NB4 (cell line): Measurements from ENCODE around the gene PLEKHO2.
A peak's percentile ranks its signal among the peaks of the same experiment; 100 is the strongest.

Experiments used
- DNase-seq: peaks from one replicate; pipeline ENCODE4 v3.0.0; 2010; ENCODE audit warnings: low read depth
- H3K4me3 ChIP-seq: one replicate; pipeline ENCODE4 v1.5.1; 2011; ENCODE audit warnings: mild to moderate bottlenecking, low read depth, low read length, moderate library complexity
- MYC ChIP-seq: IDR thresholded peaks from 2 replicates; pipeline ENCODE4 v1.6.1; 2011; ENCODE audit warnings: low read depth, low read length
- POLR2A ChIP-seq: IDR thresholded peaks from 2 replicates; pipeline ENCODE4 v1.6.1; 2011; ENCODE audit warnings: mild to moderate bottlenecking; ENCODE audit not compliant: insufficient read length; ENCODE audit errors: extremely low read depth
- TF ChIP-seq, protein P1 (sequence below): IDR thresholded peaks from one replicate; pipeline ENCODE4 v1.5.1; 2012; ENCODE audit warnings: low read depth, low read length
- TF ChIP-seq, protein P2 (sequence below): IDR thresholded peaks from 2 replicates; pipeline ENCODE4 v1.6.1; 2011; ENCODE audit warnings: low read depth, low read length

The PLEKHO2 gene

DNA sequence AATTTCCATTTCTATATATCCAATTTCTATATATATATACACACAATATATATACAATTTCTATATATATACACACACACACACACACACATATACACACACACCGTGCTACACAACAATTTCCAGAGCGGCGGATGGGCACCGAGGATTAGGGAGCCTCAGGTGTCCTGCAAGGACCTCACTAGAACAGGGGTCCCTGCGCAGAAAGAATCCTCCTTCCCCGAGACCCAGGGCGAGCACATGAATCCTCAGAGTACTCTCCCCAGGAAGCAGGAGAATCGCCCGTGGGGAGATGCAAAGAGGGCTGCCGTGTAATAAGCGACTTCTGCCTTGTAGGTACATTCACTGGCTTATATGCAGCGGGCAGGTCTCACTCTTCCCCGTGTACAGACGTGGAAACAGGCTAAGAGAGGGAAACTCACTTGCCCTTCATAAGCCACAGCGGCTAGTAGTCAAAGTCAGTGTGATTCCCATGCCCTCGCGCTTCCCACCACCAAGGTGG, 16.7 kb upstream of the PLEKHO2 start:
- H3K4me3 ChIP-seq, result peak overlapping the region; percentile 85
- DNase-seq, result peak; percentile 35
- TF ChIP-seq, protein P1, sequence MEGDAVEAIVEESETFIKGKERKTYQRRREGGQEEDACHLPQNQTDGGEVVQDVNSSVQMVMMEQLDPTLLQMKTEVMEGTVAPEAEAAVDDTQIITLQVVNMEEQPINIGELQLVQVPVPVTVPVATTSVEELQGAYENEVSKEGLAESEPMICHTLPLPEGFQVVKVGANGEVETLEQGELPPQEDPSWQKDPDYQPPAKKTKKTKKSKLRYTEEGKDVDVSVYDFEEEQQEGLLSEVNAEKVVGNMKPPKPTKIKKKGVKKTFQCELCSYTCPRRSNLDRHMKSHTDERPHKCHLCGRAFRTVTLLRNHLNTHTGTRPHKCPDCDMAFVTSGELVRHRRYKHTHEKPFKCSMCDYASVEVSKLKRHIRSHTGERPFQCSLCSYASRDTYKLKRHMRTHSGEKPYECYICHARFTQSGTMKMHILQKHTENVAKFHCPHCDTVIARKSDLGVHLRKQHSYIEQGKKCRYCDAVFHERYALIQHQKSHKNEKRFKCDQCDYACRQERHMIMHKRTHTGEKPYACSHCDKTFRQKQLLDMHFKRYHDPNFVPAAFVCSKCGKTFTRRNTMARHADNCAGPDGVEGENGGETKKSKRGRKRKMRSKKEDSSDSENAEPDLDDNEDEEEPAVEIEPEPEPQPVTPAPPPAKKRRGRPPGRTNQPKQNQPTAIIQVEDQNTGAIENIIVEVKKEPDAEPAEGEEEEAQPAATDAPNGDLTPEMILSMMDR, result no peak
- TF ChIP-seq, protein P2, sequence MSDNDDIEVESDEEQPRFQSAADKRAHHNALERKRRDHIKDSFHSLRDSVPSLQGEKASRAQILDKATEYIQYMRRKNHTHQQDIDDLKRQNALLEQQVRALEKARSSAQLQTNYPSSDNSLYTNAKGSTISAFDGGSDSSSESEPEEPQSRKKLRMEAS, result no peak
- TF ChIP-seq POLR2A, result no peak
- TF ChIP-seq MYC, result no peak

DNA sequence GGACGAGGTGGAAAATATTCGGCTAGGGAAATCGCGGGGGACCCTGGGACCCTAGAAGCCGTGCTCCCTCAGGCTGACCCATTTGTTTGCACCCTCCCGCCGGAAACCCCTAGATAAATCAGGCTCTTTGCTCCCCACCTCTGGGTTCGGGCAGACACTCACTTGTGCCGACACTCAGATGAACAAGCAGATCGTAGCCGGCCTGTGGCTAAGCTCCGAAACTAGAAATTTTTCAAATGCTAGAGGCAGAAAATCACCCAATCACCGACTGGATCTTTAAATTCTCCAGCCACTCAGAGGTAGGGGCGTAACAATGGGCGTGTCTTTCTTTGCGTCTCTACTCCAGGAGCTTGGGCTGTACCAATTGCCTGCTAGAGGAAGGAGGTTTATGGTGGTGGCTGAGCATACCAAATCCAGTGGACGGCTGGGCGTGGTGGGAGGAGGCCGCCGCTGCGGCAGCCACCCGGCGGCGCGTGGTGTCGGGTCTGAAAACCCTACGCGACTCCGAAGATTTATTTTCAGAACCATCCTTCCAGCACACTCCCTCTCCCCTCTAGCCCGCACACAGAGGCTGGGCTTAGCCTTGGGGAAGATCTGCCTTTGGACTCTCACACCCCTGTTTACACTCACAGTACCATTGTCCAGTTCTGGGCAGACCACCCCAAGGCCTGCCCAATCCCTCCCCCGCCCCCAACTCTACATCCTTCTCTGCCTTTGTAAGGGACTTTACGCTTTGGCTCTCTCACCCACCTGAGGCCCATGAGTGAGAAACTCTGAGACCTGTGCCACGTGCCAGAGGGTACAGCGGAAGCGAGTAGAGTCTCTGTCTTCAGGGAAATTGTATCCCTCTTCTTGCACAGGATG, 16.1 kb upstream of the PLEKHO2 start, which contains the start of gene PIF1:
Gene PIF1, minus strand, starts transcription at position 217 of the 864 bp plus-strand sequence. CDS start 1,312 bp downstream, outside the sequence.
- peak; percentile 99 for DNase-seq
- TF ChIP-seq POLR2A (peak; percentile 79), MYC (peak; percentile 86)
- TF ChIP-seq, protein P1, result no peak
- TF ChIP-seq, protein P2, result peak; percentile 80
- H3K4me3 ChIP-seq, result peak within 1 kb of the TSS; percentile 85

DNA sequence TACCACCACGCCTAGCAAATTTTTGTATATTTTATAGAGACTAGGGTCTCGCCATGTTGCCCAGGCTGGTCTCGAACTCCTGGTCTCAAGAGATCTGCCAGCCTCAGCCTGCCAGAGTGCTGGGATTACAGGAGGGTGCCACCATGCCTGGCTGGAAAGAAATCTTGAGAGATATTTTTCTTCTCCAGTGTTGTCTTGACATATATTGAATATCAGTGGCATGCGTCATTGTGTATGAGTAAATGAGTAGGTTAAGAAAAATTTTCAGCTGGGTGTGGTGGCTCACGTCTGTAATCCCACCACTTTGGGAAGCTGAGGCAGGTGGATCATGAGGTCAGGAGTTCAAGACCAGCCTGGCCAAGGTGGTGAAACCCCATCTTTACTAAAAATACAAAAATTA, 12.7 kb upstream of the PLEKHO2 start:
- TF ChIP-seq POLR2A (no peak), MYC (no peak)
- TF ChIP-seq, protein P2, result no peak
- TF ChIP-seq, protein P1, result no peak
- no peak for DNase-seq
- H3K4me3 ChIP-seq, result no peak overlapping the region

DNA sequence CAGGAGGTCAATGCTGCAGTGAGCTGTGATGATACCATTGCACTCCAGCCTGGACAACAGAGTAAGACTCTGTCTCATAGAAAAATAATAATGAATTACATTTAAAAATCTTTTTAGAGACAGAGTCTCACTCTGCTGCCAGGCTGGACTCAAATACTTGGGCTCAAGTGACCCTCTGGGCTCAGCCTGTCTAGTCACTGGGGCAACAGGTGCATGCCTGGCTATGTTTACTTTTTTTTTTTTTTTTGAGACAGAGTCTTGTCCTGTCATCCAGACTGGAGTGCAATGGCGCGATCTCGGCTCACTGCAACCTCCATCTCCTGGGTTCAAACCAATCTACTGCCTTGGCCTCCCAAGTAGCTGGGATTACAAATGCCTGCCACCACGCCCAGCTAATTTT, 8.0 kb upstream of the PLEKHO2 start:
- H3K4me3 ChIP-seq, result no peak overlapping the region
- TF ChIP-seq, protein P1, result no peak
- TF ChIP-seq, protein P2, result no peak
- no peak for TF ChIP-seq POLR2A
- no peak for TF ChIP-seq MYC
- DNase-seq, result no peak

DNA sequence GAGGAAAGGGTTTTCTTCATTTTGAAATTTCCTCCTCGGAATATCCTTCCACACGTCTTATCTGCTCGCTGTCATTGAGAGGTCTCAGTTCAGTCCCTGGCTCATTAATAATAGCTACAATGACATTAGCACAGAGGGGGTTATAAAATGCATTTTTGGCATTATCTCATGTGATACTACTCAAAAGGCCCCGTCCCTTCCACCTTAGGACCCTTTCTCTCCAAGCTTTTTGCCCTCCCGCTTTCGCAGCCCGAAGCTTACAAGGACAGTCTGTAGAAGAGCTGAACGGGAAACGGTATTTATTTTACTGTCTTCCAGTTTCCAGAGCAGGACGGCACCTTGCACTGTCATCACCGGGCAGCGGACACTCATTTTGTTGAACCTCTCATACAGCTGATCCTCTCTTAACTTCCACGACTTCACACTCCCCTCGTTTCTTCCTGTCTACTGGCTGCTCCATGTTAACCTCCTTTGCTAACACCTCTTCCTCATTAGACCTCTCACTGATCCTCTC, 5.6 kb upstream of the PLEKHO2 start:
- DNase-seq, result no peak
- TF ChIP-seq, protein P1, result no peak
- TF ChIP-seq MYC (no peak), POLR2A (no peak)
- TF ChIP-seq, protein P2, result no peak
- H3K4me3 ChIP-seq, result no peak overlapping the region
